ENCODE data around the gene NAV3.

DNA sequence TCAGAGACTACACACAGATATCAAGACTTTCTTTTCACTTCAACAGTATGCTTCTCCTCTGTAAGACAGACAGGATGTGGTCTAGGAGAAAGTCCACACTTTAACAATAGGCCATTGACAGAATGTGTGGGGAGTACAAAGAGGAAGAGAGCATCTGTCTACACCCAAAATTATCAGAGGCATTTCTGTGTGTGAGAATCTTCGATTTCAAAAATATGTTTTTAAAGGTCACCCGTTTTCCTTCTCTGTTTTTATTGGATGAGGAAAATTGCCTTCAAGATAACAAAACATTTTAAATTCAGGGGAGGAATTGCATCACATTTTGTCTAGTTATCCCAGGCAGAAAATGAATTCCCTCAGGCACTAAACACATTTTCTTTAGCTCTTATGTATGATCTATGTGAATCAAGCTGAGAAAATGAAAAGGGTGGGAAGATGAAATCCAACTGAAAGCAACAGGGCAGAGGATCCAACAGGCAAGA lies 16.4 kb downstream of the NAV3 start:
- TF ChIP-seq, protein P1, sequence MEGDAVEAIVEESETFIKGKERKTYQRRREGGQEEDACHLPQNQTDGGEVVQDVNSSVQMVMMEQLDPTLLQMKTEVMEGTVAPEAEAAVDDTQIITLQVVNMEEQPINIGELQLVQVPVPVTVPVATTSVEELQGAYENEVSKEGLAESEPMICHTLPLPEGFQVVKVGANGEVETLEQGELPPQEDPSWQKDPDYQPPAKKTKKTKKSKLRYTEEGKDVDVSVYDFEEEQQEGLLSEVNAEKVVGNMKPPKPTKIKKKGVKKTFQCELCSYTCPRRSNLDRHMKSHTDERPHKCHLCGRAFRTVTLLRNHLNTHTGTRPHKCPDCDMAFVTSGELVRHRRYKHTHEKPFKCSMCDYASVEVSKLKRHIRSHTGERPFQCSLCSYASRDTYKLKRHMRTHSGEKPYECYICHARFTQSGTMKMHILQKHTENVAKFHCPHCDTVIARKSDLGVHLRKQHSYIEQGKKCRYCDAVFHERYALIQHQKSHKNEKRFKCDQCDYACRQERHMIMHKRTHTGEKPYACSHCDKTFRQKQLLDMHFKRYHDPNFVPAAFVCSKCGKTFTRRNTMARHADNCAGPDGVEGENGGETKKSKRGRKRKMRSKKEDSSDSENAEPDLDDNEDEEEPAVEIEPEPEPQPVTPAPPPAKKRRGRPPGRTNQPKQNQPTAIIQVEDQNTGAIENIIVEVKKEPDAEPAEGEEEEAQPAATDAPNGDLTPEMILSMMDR (IDR thresholded peaks at IDR 0.05; ENCODE audit: low read depth, low read length, missing input control) = no peak
- no peak for TF ChIP-seq YY1 (IDR thresholded peaks at IDR 0.05)
- no peak for TF ChIP-seq TAF1 (conservative IDR thresholded peaks at IDR 0.05)
- no peak for TF ChIP-seq GABPA (IDR thresholded peaks at IDR 0.05 in 1 of 2, conservative IDR thresholded peaks at IDR 0.05 in 1 of 2)
- no peak for TF ChIP-seq JUND (IDR thresholded peaks at IDR 0.05)
- TF ChIP-seq, protein P2, sequence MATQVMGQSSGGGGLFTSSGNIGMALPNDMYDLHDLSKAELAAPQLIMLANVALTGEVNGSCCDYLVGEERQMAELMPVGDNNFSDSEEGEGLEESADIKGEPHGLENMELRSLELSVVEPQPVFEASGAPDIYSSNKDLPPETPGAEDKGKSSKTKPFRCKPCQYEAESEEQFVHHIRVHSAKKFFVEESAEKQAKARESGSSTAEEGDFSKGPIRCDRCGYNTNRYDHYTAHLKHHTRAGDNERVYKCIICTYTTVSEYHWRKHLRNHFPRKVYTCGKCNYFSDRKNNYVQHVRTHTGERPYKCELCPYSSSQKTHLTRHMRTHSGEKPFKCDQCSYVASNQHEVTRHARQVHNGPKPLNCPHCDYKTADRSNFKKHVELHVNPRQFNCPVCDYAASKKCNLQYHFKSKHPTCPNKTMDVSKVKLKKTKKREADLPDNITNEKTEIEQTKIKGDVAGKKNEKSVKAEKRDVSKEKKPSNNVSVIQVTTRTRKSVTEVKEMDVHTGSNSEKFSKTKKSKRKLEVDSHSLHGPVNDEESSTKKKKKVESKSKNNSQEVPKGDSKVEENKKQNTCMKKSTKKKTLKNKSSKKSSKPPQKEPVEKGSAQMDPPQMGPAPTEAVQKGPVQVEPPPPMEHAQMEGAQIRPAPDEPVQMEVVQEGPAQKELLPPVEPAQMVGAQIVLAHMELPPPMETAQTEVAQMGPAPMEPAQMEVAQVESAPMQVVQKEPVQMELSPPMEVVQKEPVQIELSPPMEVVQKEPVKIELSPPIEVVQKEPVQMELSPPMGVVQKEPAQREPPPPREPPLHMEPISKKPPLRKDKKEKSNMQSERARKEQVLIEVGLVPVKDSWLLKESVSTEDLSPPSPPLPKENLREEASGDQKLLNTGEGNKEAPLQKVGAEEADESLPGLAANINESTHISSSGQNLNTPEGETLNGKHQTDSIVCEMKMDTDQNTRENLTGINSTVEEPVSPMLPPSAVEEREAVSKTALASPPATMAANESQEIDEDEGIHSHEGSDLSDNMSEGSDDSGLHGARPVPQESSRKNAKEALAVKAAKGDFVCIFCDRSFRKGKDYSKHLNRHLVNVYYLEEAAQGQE (IDR thresholded peaks at IDR 0.05) = no peak
- TF ChIP-seq EGR1 (IDR thresholded peaks at IDR 0.05; ENCODE audit: low read depth in 2 of 2) = no peak
